ENCODE results near the gene AUNIP. TPM values are rescaled to one million over a fixed set of nuclear protein-coding genes. Genes with fewer than 3 reads are reported as not detected.
A peak's percentile ranks its signal among the peaks of the same experiment; 100 is the strongest.

The AUNIP gene
- total and polyA plus RNA-seq, 2 donors (not counting 1 experiment from before 2014, with no cell fraction given) = 0.33 to 1.2 TPM

- no peaks in the 10 kb centered on the region for H3K79me2 ChIP-seq (ENCODE audit: control insufficient read depth, insufficient read depth, low read length)
- H3K9me3 ChIP-seq (ENCODE audit: control insufficient read depth, insufficient read depth, low read depth, low read length) = no peaks in the 10 kb centered on the region
- no peak overlapping the region for H3K4me2 ChIP-seq (ENCODE audit: extremely low read depth, insufficient read depth, low read length)
- TF ChIP-seq, protein P1, sequence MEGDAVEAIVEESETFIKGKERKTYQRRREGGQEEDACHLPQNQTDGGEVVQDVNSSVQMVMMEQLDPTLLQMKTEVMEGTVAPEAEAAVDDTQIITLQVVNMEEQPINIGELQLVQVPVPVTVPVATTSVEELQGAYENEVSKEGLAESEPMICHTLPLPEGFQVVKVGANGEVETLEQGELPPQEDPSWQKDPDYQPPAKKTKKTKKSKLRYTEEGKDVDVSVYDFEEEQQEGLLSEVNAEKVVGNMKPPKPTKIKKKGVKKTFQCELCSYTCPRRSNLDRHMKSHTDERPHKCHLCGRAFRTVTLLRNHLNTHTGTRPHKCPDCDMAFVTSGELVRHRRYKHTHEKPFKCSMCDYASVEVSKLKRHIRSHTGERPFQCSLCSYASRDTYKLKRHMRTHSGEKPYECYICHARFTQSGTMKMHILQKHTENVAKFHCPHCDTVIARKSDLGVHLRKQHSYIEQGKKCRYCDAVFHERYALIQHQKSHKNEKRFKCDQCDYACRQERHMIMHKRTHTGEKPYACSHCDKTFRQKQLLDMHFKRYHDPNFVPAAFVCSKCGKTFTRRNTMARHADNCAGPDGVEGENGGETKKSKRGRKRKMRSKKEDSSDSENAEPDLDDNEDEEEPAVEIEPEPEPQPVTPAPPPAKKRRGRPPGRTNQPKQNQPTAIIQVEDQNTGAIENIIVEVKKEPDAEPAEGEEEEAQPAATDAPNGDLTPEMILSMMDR (conservative IDR thresholded peaks at IDR 0.05 in 1 of 2, IDR thresholded peaks at IDR 0.05 in 1 of 2; ENCODE audit: low read depth in 1 of 2, low read length in 2 of 2) = peak; percentile 17 to 34
- no peak for TF ChIP-seq EZH2 (IDR thresholded peaks at IDR 0.05; ENCODE audit: low read length, missing control alignments)
- no peak overlapping the region for H3K4me3 ChIP-seq (replicated peaks in 1 of 4; ENCODE audit: control extremely low read depth in 1 of 4, insufficient read depth in 1 of 4, low read depth in 3 of 4, low read length in 4 of 4)
- H4K20me1 ChIP-seq (ENCODE audit: control insufficient read depth, extremely low read depth, insufficient read depth, low read length) = no peaks in the 10 kb centered on the region
- H3K27ac ChIP-seq (ENCODE audit: insufficient read depth, low read length) = no peak overlapping the region
- H3K9ac ChIP-seq (ENCODE audit: insufficient read depth, low read length) = no peak overlapping the region
- no peak overlapping the region for H2AFZ ChIP-seq (ENCODE audit: low read length)
- no peaks in the 10 kb centered on the region for H3K36me3 ChIP-seq (ENCODE audit: control insufficient read depth, insufficient read depth, low read length)
- H3K27me3 ChIP-seq (ENCODE audit: control insufficient read depth, insufficient read depth, low read length) = no peaks in the 10 kb centered on the region
- H3K4me1 ChIP-seq (ENCODE audit: control insufficient read depth, extremely low read depth, insufficient read depth, low read length) = peaks cover 18% of the 10 kb centered on the region
- DNase-seq (ENCODE audit: low read depth in 2 of 2) = peak in 1 of 2 donors; percentile 46
Observed at GRCh38 chr1:25889470-25889869, 30.2 kb upstream of the AUNIP start.

GRCh38 chr1:25888426-25888987, 29.2 kb upstream of the AUNIP start:
- Histone ChIP-seq H3K79me2 (ENCODE audit: control insufficient read depth, insufficient read depth, low read length) (no peaks in the 10 kb centered on the region), H3K4me3 (replicated peaks in 1 of 4; ENCODE audit: control extremely low read depth in 1 of 4, insufficient read depth in 1 of 4, low read depth in 3 of 4, low read length in 4 of 4) (no peak overlapping the region), H3K27ac (ENCODE audit: insufficient read depth, low read length) (no peak overlapping the region), H4K20me1 (ENCODE audit: control insufficient read depth, extremely low read depth, insufficient read depth, low read length) (no peaks in the 10 kb centered on the region), H3K4me1 (ENCODE audit: control insufficient read depth, extremely low read depth, insufficient read depth, low read length) (peaks cover 18% of the 10 kb centered on the region), H3K9ac (ENCODE audit: insufficient read depth, low read length) (no peak overlapping the region), H2AFZ (ENCODE audit: low read length) (no peak overlapping the region), H3K4me2 (ENCODE audit: extremely low read depth, insufficient read depth, low read length) (no peak overlapping the region), H3K9me3 (ENCODE audit: control insufficient read depth, insufficient read depth, low read depth, low read length) (no peaks in the 10 kb centered on the region), H3K27me3 (ENCODE audit: control insufficient read depth, insufficient read depth, low read length) (no peaks in the 10 kb centered on the region), H3K36me3 (ENCODE audit: control insufficient read depth, insufficient read depth, low read length) (no peaks in the 10 kb centered on the region)
- peak in 1 of 2 donors; percentile 20 for DNase-seq (ENCODE audit: low read depth in 2 of 2)
- TF ChIP-seq, protein P1 (conservative IDR thresholded peaks at IDR 0.05 in 1 of 2, IDR thresholded peaks at IDR 0.05 in 1 of 2; ENCODE audit: low read depth in 1 of 2, low read length in 2 of 2) = no peak
- no peak for TF ChIP-seq EZH2 (IDR thresholded peaks at IDR 0.05; ENCODE audit: low read length, missing control alignments)

- Histone ChIP-seq H3K27ac (ENCODE audit: insufficient read depth, low read length) (no peak overlapping the region), H4K20me1 (ENCODE audit: control insufficient read depth, extremely low read depth, insufficient read depth, low read length) (no peaks in the 10 kb centered on the region), H3K4me2 (ENCODE audit: extremely low read depth, insufficient read depth, low read length) (no peak overlapping the region), H3K4me1 (ENCODE audit: control insufficient read depth, extremely low read depth, insufficient read depth, low read length) (peaks cover 3% of the 10 kb centered on the region), H3K79me2 (ENCODE audit: control insufficient read depth, insufficient read depth, low read length) (no peaks in the 10 kb centered on the region), H2AFZ (ENCODE audit: low read length) (no peak overlapping the region), H3K27me3 (ENCODE audit: control insufficient read depth, insufficient read depth, low read length) (no peaks in the 10 kb centered on the region), H3K9ac (ENCODE audit: insufficient read depth, low read length) (no peak overlapping the region), H3K9me3 (ENCODE audit: control insufficient read depth, insufficient read depth, low read depth, low read length) (no peaks in the 10 kb centered on the region), H3K4me3 (replicated peaks in 1 of 4; ENCODE audit: control extremely low read depth in 1 of 4, insufficient read depth in 1 of 4, low read depth in 3 of 4, low read length in 4 of 4) (no peak overlapping the region), H3K36me3 (ENCODE audit: control insufficient read depth, insufficient read depth, low read length) (no peaks in the 10 kb centered on the region)
- no peak for DNase-seq (ENCODE audit: low read depth in 2 of 2)
- TF ChIP-seq, protein P1 (conservative IDR thresholded peaks at IDR 0.05 in 1 of 2, IDR thresholded peaks at IDR 0.05 in 1 of 2; ENCODE audit: low read depth in 1 of 2, low read length in 2 of 2) = no peak
- TF ChIP-seq EZH2 (IDR thresholded peaks at IDR 0.05; ENCODE audit: low read length, missing control alignments) = no peak
Observed at GRCh38 chr1:25885602-25886001, 26.3 kb upstream of the AUNIP start.
